DND-41 (cell line): ENCODE data around the gene KNDC1.

ENCODE experiments used
- ATAC-seq: fragments of 200-7000 bp; cut with Tn5 transposase; 3 replicates; pipeline ENCODE4 v1.9.1; 2021; ENCODE audit warnings: low read depth; ENCODE audit not compliant: insufficient read depth
- DNase-seq: peaks from one replicate; pipeline ENCODE4 v3.0.0-alpha.2; 2020
- H2AFZ ChIP-seq: 2 replicates; pipeline ENCODE4 v1.6.0; 2012; ENCODE audit warnings: low read depth, low read length
- H3K27ac ChIP-seq: 2 replicates; pipeline ENCODE4 v1.5.1; 2012; ENCODE audit warnings: low read length, inconsistent platforms
- H3K27me3 ChIP-seq: fragments of 200-600 bp; sonication (generic); 2 replicates; pipeline ENCODE4 v1.6.0; 2012; ENCODE audit warnings: low read length, mild to moderate bottlenecking, inconsistent platforms; ENCODE audit not compliant: insufficient read depth, poor library complexity
- H3K36me3 ChIP-seq: 2 replicates; pipeline ENCODE4 v1.5.1; 2012; ENCODE audit warnings: low read length, inconsistent platforms; ENCODE audit not compliant: insufficient read depth
- H3K4me1 ChIP-seq: 2 replicates; pipeline ENCODE4 v1.5.1; 2012; ENCODE audit warnings: mild to moderate bottlenecking, low read length; ENCODE audit not compliant: insufficient read depth
- H3K4me2 ChIP-seq: 2 replicates; pipeline ENCODE4 v1.6.0; 2012; ENCODE audit warnings: mild to moderate bottlenecking, moderate library complexity, low read length, inconsistent platforms; ENCODE audit not compliant: insufficient read depth
- H3K4me3 ChIP-seq, 2 experiments: fragments of 200-600 bp in 1 of 2; shearing (Covaris generic) in 1 of 2; 2 replicates each; pipeline ENCODE4 v1.5.1; 2012 to 2016; ENCODE audit warnings: inconsistent platforms in 2 of 2, low read length in 2 of 2, mild to moderate bottlenecking in 2 of 2, low read depth in 1 of 2, moderate library complexity in 1 of 2
- H3K79me2 ChIP-seq: 2 replicates; pipeline ENCODE4 v1.6.0; 2012; ENCODE audit warnings: low read length, inconsistent platforms; ENCODE audit not compliant: insufficient read depth
- H3K9ac ChIP-seq: 2 replicates; pipeline ENCODE4 v1.6.0; 2012; ENCODE audit warnings: low read depth, mild to moderate bottlenecking, inconsistent platforms, low read length, moderate library complexity
- H3K9me3 ChIP-seq: 2 replicates; pipeline ENCODE4 v1.5.1; 2012; ENCODE audit warnings: low read length, moderate library complexity, mild to moderate bottlenecking, inconsistent platforms; ENCODE audit not compliant: insufficient read depth, severe bottlenecking
- H4K20me1 ChIP-seq: 2 replicates; pipeline ENCODE4 v1.6.0; 2012; ENCODE audit warnings: low read length; ENCODE audit not compliant: insufficient read depth
- EZH2 ChIP-seq: IDR thresholded peaks from 3 replicates; pipeline ENCODE4 v1.6.1; 2012; ENCODE audit warnings: borderline replicate concordance, low read depth, mild to moderate bottlenecking, moderate library complexity, low read length, inconsistent platforms; ENCODE audit not compliant: severe bottlenecking
- TF ChIP-seq, protein P1 (sequence below): IDR thresholded peaks from 2 replicates; pipeline ENCODE4 v1.5.1; 2012; ENCODE audit warnings: borderline replicate concordance, low read length, moderate library complexity, mild to moderate bottlenecking; ENCODE audit not compliant: poor library complexity, severe bottlenecking; ENCODE audit errors: extremely low read depth

Gene KNDC1

DNA sequence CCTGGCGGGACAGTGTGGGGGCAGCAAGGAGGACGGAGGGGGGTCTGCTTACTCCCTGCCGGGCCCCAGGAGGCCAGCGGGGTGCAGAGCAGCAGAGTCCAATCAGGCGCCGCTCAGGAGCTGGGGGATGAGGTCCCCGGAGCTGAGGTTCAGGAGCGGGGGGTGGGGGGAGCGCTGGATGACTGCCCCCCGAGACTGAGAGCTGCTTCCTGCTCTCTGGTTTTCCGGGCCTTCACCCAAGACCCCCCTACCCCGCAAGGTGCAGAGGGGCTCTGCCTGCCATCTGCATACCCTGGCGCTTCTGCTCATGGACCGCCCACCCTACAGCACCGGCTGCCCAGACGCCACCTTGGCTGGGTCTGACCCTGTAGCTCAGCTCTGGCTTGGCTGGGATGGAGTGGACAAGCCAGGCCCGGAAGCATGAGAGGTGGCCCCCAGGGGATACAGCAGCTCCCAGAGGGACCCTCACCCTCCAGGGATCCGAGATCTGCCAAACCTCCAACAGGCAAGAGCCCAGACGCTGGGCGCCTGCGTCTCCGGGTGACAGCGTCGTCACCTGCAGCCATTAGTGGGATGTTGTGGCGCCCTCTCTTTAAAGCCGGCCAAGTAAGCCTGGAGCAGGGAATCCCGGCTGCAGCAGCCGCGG, 930 bp downstream of the KNDC1 start:
- H3K36me3 ChIP-seq: no peaks in the 10 kb centered on the region
- H3K4me1 ChIP-seq: no peaks in the 10 kb centered on the region
- no peak overlapping the region for H3K4me3 ChIP-seq
- no peaks in the 10 kb centered on the region for H3K79me2 ChIP-seq
- no peak overlapping the region for H3K27ac ChIP-seq
- TF ChIP-seq, protein P1, sequence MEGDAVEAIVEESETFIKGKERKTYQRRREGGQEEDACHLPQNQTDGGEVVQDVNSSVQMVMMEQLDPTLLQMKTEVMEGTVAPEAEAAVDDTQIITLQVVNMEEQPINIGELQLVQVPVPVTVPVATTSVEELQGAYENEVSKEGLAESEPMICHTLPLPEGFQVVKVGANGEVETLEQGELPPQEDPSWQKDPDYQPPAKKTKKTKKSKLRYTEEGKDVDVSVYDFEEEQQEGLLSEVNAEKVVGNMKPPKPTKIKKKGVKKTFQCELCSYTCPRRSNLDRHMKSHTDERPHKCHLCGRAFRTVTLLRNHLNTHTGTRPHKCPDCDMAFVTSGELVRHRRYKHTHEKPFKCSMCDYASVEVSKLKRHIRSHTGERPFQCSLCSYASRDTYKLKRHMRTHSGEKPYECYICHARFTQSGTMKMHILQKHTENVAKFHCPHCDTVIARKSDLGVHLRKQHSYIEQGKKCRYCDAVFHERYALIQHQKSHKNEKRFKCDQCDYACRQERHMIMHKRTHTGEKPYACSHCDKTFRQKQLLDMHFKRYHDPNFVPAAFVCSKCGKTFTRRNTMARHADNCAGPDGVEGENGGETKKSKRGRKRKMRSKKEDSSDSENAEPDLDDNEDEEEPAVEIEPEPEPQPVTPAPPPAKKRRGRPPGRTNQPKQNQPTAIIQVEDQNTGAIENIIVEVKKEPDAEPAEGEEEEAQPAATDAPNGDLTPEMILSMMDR: no peak
- no peak for TF ChIP-seq EZH2
- ATAC-seq (no peak), DNase-seq (no peak)
- no peak overlapping the region for H3K4me2 ChIP-seq
- no peaks in the 10 kb centered on the region; the same call in 1 of the 2 replicates for H4K20me1 ChIP-seq
- no peak overlapping the region for H2AFZ ChIP-seq
- no peaks in the 10 kb centered on the region for H3K27me3 ChIP-seq
- H3K9ac ChIP-seq: no peak overlapping the region
- no peaks in the 10 kb centered on the region for H3K9me3 ChIP-seq

DNA sequence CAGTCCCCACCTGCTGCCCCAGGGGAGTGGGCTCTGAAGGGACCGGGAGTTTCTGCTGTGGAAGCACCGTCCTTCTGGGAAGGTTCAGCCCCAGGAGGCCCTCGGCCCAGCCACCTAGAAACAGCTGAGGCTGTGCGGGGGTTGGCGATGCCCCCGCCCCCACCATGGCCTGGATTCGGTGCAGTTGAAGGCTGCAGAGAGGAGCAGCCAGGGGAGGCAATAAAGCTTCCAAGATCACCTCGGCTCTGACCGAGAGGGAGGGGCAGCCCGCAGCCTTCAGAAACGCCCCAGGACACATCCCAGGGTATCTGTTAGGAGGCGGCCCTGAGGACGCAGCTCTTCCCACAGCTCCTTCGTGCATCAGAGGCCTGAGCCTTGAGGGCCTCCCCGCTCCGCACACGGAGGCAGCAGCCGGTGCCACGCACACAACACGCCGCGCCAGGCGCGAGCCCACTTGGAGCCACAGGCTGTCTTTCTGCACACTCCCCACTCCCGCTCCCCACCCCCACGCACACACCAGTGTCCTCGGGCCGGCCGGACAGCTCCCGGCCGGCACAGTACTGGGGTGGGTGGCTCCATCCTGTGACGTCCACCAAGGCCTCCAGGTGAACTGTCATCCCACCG, 1.6 kb downstream of the KNDC1 start:
- Histone ChIP-seq H3K9ac (no peak overlapping the region), H3K4me1 (no peaks in the 10 kb centered on the region), H3K27me3 (no peaks in the 10 kb centered on the region), H4K20me1 (no peaks in the 10 kb centered on the region; the same call in 1 of the 2 replicates), H3K9me3 (no peaks in the 10 kb centered on the region), H2AFZ (no peak overlapping the region), H3K79me2 (no peaks in the 10 kb centered on the region), H3K4me3 (no peak overlapping the region), H3K36me3 (no peaks in the 10 kb centered on the region), H3K27ac (no peak overlapping the region), H3K4me2 (no peak overlapping the region)
- no peak for TF ChIP-seq EZH2
- TF ChIP-seq, protein P1: no peak
- no peak for ATAC-seq
- DNase-seq: no peak

DNA sequence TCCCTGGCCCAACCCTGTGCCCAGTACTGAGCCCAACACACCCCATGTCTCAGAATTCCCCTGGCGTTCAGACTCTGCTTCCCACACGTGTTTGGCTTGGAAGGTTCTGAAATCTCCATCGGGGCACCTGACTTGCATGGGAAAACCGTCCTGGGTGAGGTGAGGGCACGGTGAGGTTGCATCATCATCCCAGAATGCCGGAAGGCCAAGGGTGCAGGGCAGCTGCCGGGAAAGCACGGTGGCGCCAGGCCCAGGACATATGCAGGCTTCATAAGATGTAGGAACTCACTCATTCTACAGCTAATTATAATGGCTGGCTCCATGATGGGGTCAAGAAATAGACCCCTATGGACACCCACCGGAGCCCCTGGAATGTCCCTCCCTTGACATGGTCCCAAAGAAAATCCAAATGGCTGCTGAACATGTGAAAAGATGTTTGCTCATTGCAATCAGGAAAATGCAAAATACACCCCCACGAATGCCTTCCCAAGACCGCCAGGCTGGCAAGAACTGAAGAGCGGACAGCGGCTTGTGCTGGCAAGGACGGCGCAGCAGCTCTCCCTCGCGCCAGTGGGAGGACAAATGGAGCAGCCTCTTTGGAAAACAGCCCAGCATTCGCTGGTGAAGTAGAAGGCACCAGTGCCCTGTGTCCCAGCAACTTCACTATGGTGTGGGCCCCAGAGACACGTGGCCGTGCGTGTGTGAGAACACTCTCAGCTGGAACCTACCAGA, 2.3 kb downstream of the KNDC1 start:
- Histone ChIP-seq H3K36me3 (no peaks in the 10 kb centered on the region), H3K4me2 (no peak overlapping the region), H3K4me1 (no peaks in the 10 kb centered on the region), H3K4me3 (no peak overlapping the region), H3K9ac (no peak overlapping the region), H3K79me2 (no peaks in the 10 kb centered on the region), H3K9me3 (no peaks in the 10 kb centered on the region), H3K27me3 (no peaks in the 10 kb centered on the region), H4K20me1 (no peaks in the 10 kb centered on the region), H2AFZ (no peak overlapping the region), H3K27ac (no peak overlapping the region)
- ATAC-seq (no peak), DNase-seq (no peak)
- TF ChIP-seq, protein P1: no peak
- TF ChIP-seq EZH2: no peak
